Skeletal muscle tissue (tissue), 4 donors: ENCODE results near the gene BARD1. TPM values are rescaled to one million over a fixed set of nuclear protein-coding genes. Genes with fewer than 3 reads are reported as not detected.
"Not testable (repeated sequence)": the region's sequence is repeated elsewhere in the genome, so short reads cannot be mapped to it uniquely, and the experiment has no call there.

Source experiments
- H3K27ac ChIP-seq: one replicate; pipeline ENCODE4 v1.7.0; 2013; ENCODE audit warnings: mild to moderate bottlenecking, low read depth, low read length, inconsistent platforms
- H3K27me3 ChIP-seq, 3 donors: one replicate each; pipeline ENCODE4 v1.7.0; 2013; ENCODE audit warnings: low read length in 3 of 3; ENCODE audit not compliant: control insufficient read depth in 3 of 3, insufficient read depth in 3 of 3
- H3K36me3 ChIP-seq, 3 donors: one replicate each; pipeline ENCODE4 v1.7.0; 2013; ENCODE audit warnings: low read length in 3 of 3; ENCODE audit not compliant: control insufficient read depth in 3 of 3, insufficient read depth in 3 of 3
- H3K4me1 ChIP-seq, 3 donors: one replicate each; pipeline ENCODE4 v1.7.0; 2013; ENCODE audit warnings: low read length in 3 of 3, mild to moderate bottlenecking in 3 of 3; ENCODE audit not compliant: control insufficient read depth in 3 of 3, insufficient read depth in 3 of 3
- H3K4me3 ChIP-seq, 3 donors: one replicate each; pipeline ENCODE4 v1.7.0; 2013; ENCODE audit warnings: low read length in 3 of 3
- H3K9ac ChIP-seq, 3 donors: one replicate each; pipeline ENCODE4 v1.7.0; 2013; ENCODE audit warnings: low read length in 3 of 3, mild to moderate bottlenecking in 3 of 3, moderate library complexity in 2 of 3, low read depth in 1 of 3
- H3K9me3 ChIP-seq, 3 donors: one replicate each; pipeline ENCODE4 v1.7.0; 2013; ENCODE audit warnings: low read length in 3 of 3; ENCODE audit not compliant: control insufficient read depth in 3 of 3
- total RNA-seq: library from RNA; depleted of rRNA; stranded (reverse); fragments of >200 nt; gene quantifications from one replicate; pipeline ENCODE4 v1.2.3, GENCODE V29; 2014
- donor health status: Osteomylitis.

The BARD1 gene
- total RNA-seq, 1 donor from 2014 or later: 89.8 TPM

DNA sequence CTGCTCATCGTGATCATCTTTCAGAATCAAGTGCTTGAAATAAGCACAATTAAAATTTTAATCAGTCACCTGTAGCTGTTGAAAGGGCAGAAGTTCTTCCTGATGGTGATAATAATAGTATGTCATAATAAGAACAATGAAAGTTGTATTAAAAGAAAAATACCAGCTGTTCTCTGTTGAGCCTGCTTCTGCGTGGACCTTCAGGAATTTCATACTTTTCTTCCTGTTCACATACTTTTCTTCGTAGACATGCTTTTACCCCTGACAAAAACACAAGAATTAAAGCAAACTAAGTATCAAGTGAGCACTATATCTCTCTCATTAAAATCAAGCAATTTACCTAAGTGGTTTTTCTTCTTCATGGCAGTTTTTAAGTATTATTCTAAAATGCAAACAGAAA lies 79.2 kb downstream of the BARD1 start:
- Histone ChIP-seq H3K9ac (no peak overlapping the region), H3K27ac (no peak overlapping the region), H3K4me1 (no peaks in the 10 kb centered on the region), H3K9me3 (no peaks in the 10 kb centered on the region), H3K36me3 (peaks cover 3 to 22% (median 21%) of the 10 kb centered on the region in 3 donors), H3K4me3 (no peak overlapping the region), H3K27me3 (no peaks in the 10 kb centered on the region)

DNA sequence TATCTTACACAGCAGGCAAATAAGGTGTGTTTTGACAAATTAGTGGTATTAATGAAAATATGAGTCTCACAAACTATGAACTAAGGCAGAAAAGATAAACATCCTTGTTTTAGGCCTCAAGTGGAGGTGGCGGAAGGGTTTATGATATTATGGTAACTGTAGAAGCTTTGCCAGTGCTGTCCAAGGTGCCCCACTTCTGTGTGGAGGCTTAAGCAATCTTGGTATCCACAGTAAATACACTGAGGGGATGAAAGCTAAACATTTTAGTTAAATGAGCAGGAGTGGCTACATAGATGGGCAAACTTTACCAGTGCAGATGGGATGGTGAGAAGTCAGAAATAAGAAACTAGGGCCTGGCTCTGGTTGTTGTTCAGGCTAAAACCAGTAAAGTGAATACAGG lies 84.7 kb downstream of the BARD1 start:
- Histone ChIP-seq H3K4me3 (no peak overlapping the region), H3K4me1 (no peaks in the 10 kb centered on the region), H3K36me3 (peaks cover 3 to 17% (median 16%) of the 10 kb centered on the region in 3 donors), H3K27me3 (no peaks in the 10 kb centered on the region), H3K9ac (no peak overlapping the region), H3K9me3 (peaks cover 0 to 3% (median 2%) of the 10 kb centered on the region in 3 donors), H3K27ac (no peak overlapping the region)

- H3K27ac ChIP-seq, H3K4me1 ChIP-seq, H3K9me3 ChIP-seq, H3K9ac ChIP-seq, H3K27me3 ChIP-seq, H3K4me3 ChIP-seq, H3K36me3 ChIP-seq: not testable (repeated sequence)
Observed at GRCh38 chr2:214717837-214718236, 91.6 kb downstream of the BARD1 start.

- H3K27ac ChIP-seq: no peak overlapping the region
- H3K4me3 ChIP-seq: no peak overlapping the region
Observed at GRCh38 chr2:214716811-214717560, 92.5 kb downstream of the BARD1 start.

DNA sequence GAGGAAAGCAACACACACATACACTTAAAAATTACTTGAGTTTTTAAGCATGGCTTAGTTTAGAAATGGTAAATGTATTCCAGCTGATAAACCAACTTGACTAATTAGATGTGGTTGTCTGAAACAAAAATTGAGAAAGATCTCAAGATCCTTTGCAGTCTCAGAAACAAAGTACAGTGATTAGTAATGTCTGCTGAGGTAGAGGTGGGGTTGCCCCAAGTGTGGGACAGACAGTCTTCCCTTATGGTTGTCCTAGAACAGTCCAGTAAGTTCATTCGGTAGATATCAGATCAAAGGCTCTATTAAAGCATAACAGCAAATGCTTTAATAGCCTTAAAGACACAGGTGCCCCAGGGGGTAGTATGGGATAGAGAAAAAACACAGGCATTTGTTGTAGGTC lies 94.5 kb downstream of the BARD1 start:
- no peak overlapping the region for H3K27ac ChIP-seq
- H3K4me3 ChIP-seq: no peak overlapping the region
- H3K9me3 ChIP-seq: no peaks in the 10 kb centered on the region
- no peaks in the 10 kb centered on the region for H3K4me1 ChIP-seq
- H3K36me3 ChIP-seq: no peaks in the 10 kb centered on the region
- no peak overlapping the region for H3K9ac ChIP-seq
- H3K27me3 ChIP-seq: no peaks in the 10 kb centered on the region

More at GRCh38 chr2:214716811-214717560, 92.5 kb downstream of the BARD1 start:
- H3K36me3 ChIP-seq: no peaks in the 10 kb centered on the region
- H3K9me3 ChIP-seq: peaks cover 0 to 3% (median 2%) of the 10 kb centered on the region in 3 donors
- no peak overlapping the region for H3K9ac ChIP-seq
- no peaks in the 10 kb centered on the region for H3K27me3 ChIP-seq
- no peaks in the 10 kb centered on the region for H3K4me1 ChIP-seq

- no peaks in the 10 kb centered on the region for H3K36me3 ChIP-seq
- H3K27ac ChIP-seq: no peak overlapping the region
- H3K27me3 ChIP-seq: no peaks in the 10 kb centered on the region
- no peaks in the 10 kb centered on the region for H3K4me1 ChIP-seq
- H3K4me3 ChIP-seq: no peak overlapping the region
- no peak overlapping the region for H3K9ac ChIP-seq
- no peaks in the 10 kb centered on the region for H3K9me3 ChIP-seq
Observed at GRCh38 chr2:214713080-214713830, 96.2 kb downstream of the BARD1 start.

DNA sequence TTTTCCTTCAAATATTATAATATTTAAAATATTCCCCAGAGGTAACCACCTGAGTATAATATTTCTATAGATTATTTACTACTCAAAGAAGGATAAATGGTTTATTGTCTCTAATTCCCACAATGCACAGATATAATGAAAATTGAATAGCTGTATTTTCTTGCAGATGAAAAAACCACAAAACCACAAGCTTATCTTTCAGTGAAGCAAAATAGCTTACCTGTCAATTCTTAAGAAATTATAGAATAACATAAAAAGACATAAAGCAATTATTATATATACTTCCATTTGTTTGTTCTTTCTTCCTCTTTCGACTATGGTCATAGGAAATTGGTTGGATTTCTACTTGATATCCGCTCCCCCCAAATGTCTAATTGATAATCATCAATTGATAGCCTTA lies 98.8 kb downstream of the BARD1 start:
- H3K4me3 ChIP-seq: no peak overlapping the region
- H3K27ac ChIP-seq: no peak overlapping the region
- H3K4me1 ChIP-seq: no peaks in the 10 kb centered on the region
- H3K9ac ChIP-seq: no peak overlapping the region
- no peaks in the 10 kb centered on the region for H3K36me3 ChIP-seq
- H3K27me3 ChIP-seq: no peaks in the 10 kb centered on the region
- H3K9me3 ChIP-seq: no peaks in the 10 kb centered on the region

DNA sequence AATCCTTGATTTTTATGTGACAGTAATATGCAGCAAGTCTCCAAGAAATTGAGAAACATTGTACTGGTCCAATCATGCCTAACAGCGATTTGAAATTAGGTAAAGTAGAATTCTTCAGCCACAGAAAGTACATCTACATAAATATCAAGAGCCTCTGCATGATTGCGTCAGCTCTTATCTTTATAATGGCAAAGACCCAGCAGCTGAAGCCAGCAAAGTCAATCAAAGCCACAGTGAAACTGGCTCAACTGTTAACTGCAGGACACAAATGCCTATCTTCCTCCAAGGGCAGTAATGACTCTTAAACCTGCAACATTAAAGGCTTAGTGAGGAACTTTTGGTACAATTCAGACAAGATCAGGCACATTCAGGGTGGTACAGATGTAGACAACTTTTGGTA lies 102.5 kb downstream of the BARD1 start:
- Histone ChIP-seq H3K9ac (no peak overlapping the region), H3K36me3 (no peaks in the 10 kb centered on the region), H3K9me3 (no peaks in the 10 kb centered on the region), H3K27ac (no peak overlapping the region), H3K27me3 (no peaks in the 10 kb centered on the region), H3K4me3 (no peak overlapping the region), H3K4me1 (no peaks in the 10 kb centered on the region)

- Histone ChIP-seq H3K27me3 (no peaks in the 10 kb centered on the region), H3K27ac (no peak overlapping the region), H3K4me3 (no peak overlapping the region), H3K4me1 (no peaks in the 10 kb centered on the region), H3K9me3 (no peaks in the 10 kb centered on the region), H3K9ac (no peak overlapping the region), H3K36me3 (no peaks in the 10 kb centered on the region)
Observed at GRCh38 chr2:214699236-214699635, 110.2 kb downstream of the BARD1 start.

GRCh38 chr2:214696681-214697080 lies 112.8 kb downstream of the BARD1 start:
- Histone ChIP-seq H3K9ac (no peak overlapping the region), H3K4me3 (no peak overlapping the region), H3K9me3 (no peaks in the 10 kb centered on the region), H3K4me1 (no peaks in the 10 kb centered on the region), H3K27me3 (no peaks in the 10 kb centered on the region), H3K36me3 (no peaks in the 10 kb centered on the region), H3K27ac (no peak overlapping the region)
